Astrocyte (in vitro differentiated cells and primary cell): ENCODE results near the gene PTPN1.

Experiments used
- CTCF ChIP-seq: IDR thresholded peaks from 2 replicates; pipeline ENCODE4 v1.5.1; 2011; ENCODE audit warnings: low read depth, mild to moderate bottlenecking, inconsistent platforms, low read length, moderate library complexity; ENCODE audit not compliant: insufficient read depth
- EZH2 ChIP-seq: IDR thresholded peaks from 2 replicates; pipeline ENCODE4 v1.6.1; 2012; ENCODE audit warnings: mild to moderate bottlenecking, low read length, inconsistent platforms; ENCODE audit not compliant: insufficient read depth

GRCh38 chr20:50557549-50558134, 47.5 kb downstream of the PTPN1 start:
- no peak for TF ChIP-seq CTCF
- no peak for TF ChIP-seq EZH2
